HepG2 (cell line): ENCODE results near the gene DDAH2. TPM values are rescaled to one million over a fixed set of nuclear protein-coding genes. Genes with fewer than 3 reads are reported as not detected.

Source experiments
- DZIP1 ChIP-seq: sonication (generic); formaldehyde crosslinking; IDR thresholded peaks from 2 replicates; pipeline ENCODE4 v1.5.0; 2020; ENCODE audit warnings: mild to moderate bottlenecking, missing genetic modification reagents
- ELK4 ChIP-seq: sonication (generic); formaldehyde crosslinking; IDR thresholded peaks from 2 replicates; pipeline ENCODE4 v1.9.0; 2021; ENCODE audit warnings: missing genetic modification reagents, borderline replicate concordance
- FOXA1 ChIP-seq, 2 experiments: fragments of 450-650 bp in 1 of 2; sonication (generic) in 1 of 2; formaldehyde crosslinking in 1 of 2; IDR thresholded peaks; 2 replicates each; pipeline versions ENCODE4 v1.4.0 to v1.6.1; 2016 to 2020; ENCODE audit warnings: missing genetic modification reagents in 1 of 2
- GLMP ChIP-seq: sonication (generic); formaldehyde crosslinking; IDR thresholded peaks from 2 replicates; pipeline ENCODE4 v1.9.0; 2021; ENCODE audit warnings: missing genetic modification reagents, mild to moderate bottlenecking, borderline replicate concordance
- HMG20A ChIP-seq: IDR thresholded peaks from 2 replicates; pipeline ENCODE4 v1.6.1; 2016; ENCODE audit warnings: borderline replicate concordance
- IKZF1 ChIP-seq: fragments of 450-650 bp; IDR thresholded peaks from 2 replicates; pipeline ENCODE4 v1.7.1; 2016
- JARID2 ChIP-seq: sonication (generic); formaldehyde crosslinking; IDR thresholded peaks from 2 replicates; pipeline ENCODE4 v1.8.1; 2023; ENCODE audit warnings: missing genetic modification reagents, inconsistent platforms; ENCODE audit not compliant: insufficient replicate concordance
- LBX2 ChIP-seq: sonication (generic); formaldehyde crosslinking; IDR thresholded peaks from 2 replicates; pipeline ENCODE4 v1.5.0; 2020; ENCODE audit warnings: missing genetic modification reagents, mild to moderate bottlenecking, borderline replicate concordance
- PHF20 ChIP-seq: sonication (generic); formaldehyde crosslinking; IDR thresholded peaks from 2 replicates; pipeline ENCODE4 v1.5.0; 2020; ENCODE audit warnings: mild to moderate bottlenecking, missing genetic modification reagents
- PRPF4 ChIP-seq: fragments of 200-400 bp; formaldehyde crosslinking; IDR thresholded peaks from 2 replicates; pipeline ENCODE4 v1.6.1; 2016; ENCODE audit warnings: low read length, low read depth; ENCODE audit not compliant: poor library complexity, severe bottlenecking
- RXRB ChIP-seq: IDR thresholded peaks from 2 replicates; pipeline ENCODE4 v1.6.1; 2016; ENCODE audit warnings: borderline replicate concordance, missing genetic modification reagents, missing compliant biosample characterization
- SAP130 ChIP-seq: IDR thresholded peaks from 2 replicates; pipeline ENCODE4 v1.6.1; 2016; ENCODE audit warnings: low read depth
- SIX1 ChIP-seq: sonication (generic); formaldehyde crosslinking; IDR thresholded peaks from 2 replicates; pipeline ENCODE4 v1.4.0; 2020; ENCODE audit warnings: missing genetic modification reagents, borderline replicate concordance
- ZBTB39 ChIP-seq: sonication (generic); formaldehyde crosslinking; IDR thresholded peaks from 2 replicates; pipeline ENCODE4 v1.5.0; 2020; ENCODE audit warnings: missing genetic modification reagents
- ZNF180 ChIP-seq: sonication (generic); formaldehyde crosslinking; IDR thresholded peaks from 2 replicates; pipeline ENCODE4 v1.4.0; 2020; ENCODE audit warnings: low read depth, missing genetic modification reagents, borderline replicate concordance
- ZNF350 ChIP-seq: sonication (generic); formaldehyde crosslinking; IDR thresholded peaks from 2 replicates; pipeline ENCODE4 v1.4.0; 2020; ENCODE audit warnings: mild to moderate bottlenecking, low read depth, missing genetic modification reagents, borderline replicate concordance
- ZNF546 ChIP-seq: sonication (generic); formaldehyde crosslinking; conservative IDR thresholded peaks from 2 replicates; pipeline ENCODE4 v1.8.1; 2023; ENCODE audit warnings: mild to moderate bottlenecking, missing genetic modification reagents
- ZNF572 ChIP-seq: sonication (generic); formaldehyde crosslinking; IDR thresholded peaks from 2 replicates; pipeline ENCODE4 v1.5.1; 2020; ENCODE audit warnings: mild to moderate bottlenecking, missing genetic modification reagents
- ZSCAN12 ChIP-seq: sonication (generic); formaldehyde crosslinking; IDR thresholded peaks from 2 replicates; pipeline ENCODE4 v1.9.0; 2021; ENCODE audit warnings: mild to moderate bottlenecking, missing genetic modification reagents
- ZSCAN5A ChIP-seq: sonication (generic); formaldehyde crosslinking; IDR thresholded peaks from 2 replicates; pipeline ENCODE4 v1.8.0; 2022; ENCODE audit warnings: mild to moderate bottlenecking, missing genetic modification reagents, borderline replicate concordance
- polyA plus RNA-seq, 8 experiments: library from polyadenylated mRNA; depleted of rRNA in 3 of 8; stranded (reverse) in 7 of 8; unstranded in 1 of 8; fragments of >200 nt; fragmentation: Illumina TruSeq in 4 of 8; extraction: Trizol in 4 of 8; gene quantifications; 2 replicates each; pipeline versions ENCODE4 v1.2.1 to v1.2.3, GENCODE V29; 2011 to 2016; ENCODE audit warnings: low read depth in 4 of 8, missing spikeins in 1 of 8, mixed read lengths in 1 of 8; ENCODE audit not compliant: insufficient read depth in 1 of 8
- total RNA-seq, 5 experiments: library from RNA; depleted of rRNA; stranded (reverse); fragments of >200 nt; fragmentation: Illumina TruSeq; extraction: Trizol; gene quantifications; 2 replicates each; pipeline ENCODE4 v1.2.3, GENCODE V29; 2016; ENCODE audit warnings: low read depth in 1 of 5

DDAH2 gene
- total and polyA plus RNA-seq, 2 of the 13 experiments (the other 11 are each of a cell fraction or from before 2014, with no cell fraction given), result 16.4 to 21.1 TPM

- TF ChIP-seq DZIP1 (CRISPR knock-in tag) (no peak), ZNF546 (no peak), IKZF1 (no peak), RXRB (peak; percentile 81; the same call in 1 of the 2 replicates), ZSCAN5A (CRISPR knock-in tag) (no peak), JARID2 (CRISPR knock-in tag) (no peak), ZNF350 (CRISPR knock-in tag) (peak; percentile 75; the same call in 1 of the 2 replicates), ELK4 (CRISPR knock-in tag) (no peak), ZNF180 (CRISPR knock-in tag) (no peak), ZBTB39 (CRISPR knock-in tag) (no peak), FOXA1 (IDR thresholded peaks at IDR 0.05) (no peak), FOXA1 (CRISPR knock-in tag; IDR thresholded peaks at IDR 0.05) (0 out of 2 replicates have a peak, but pooled peaks have one; percentile 38), PRPF4 (no peak), LBX2 (0 out of 2 replicates have a peak, but pooled peaks have one; percentile 53), ZNF572 (CRISPR knock-in tag) (no peak), SIX1 (CRISPR knock-in tag) (no peak), PHF20 (CRISPR knock-in tag) (0 out of 2 replicates have a peak, but pooled peaks have one; percentile 12), ZSCAN12 (CRISPR knock-in tag) (no peak), HMG20A (CRISPR knock-in tag) (peak; percentile 53; the same call in 1 of the 2 replicates), SAP130 (CRISPR knock-in tag) (peak; percentile 88), GLMP (CRISPR knock-in tag) (no peak)
Measured at GRCh38 chr6:31776989-31777666, 48.0 kb upstream of the DDAH2 start, which contains the start of gene VWA7 (continued).
